Mesendoderm (in vitro differentiated cells): ENCODE measurements around the gene TSPAN13. TPM values are rescaled to one million over a fixed set of nuclear protein-coding genes. Genes with fewer than 3 reads are reported as not detected.

Experiments used
- DNase-seq: peaks from one replicate; pipeline ENCODE4 v3.0.0; 2013
- H2AK5ac ChIP-seq: 2 replicates; pipeline ENCODE4 v1.6.1; 2013; ENCODE audit warnings: low read length, inconsistent platforms
- H2BK120ac ChIP-seq: 2 replicates; pipeline ENCODE4 v1.6.1; 2013; ENCODE audit warnings: low read depth, mild to moderate bottlenecking, low read length, moderate library complexity, mixed read lengths
- H2BK15ac ChIP-seq: replicated peaks from 2 replicates; pipeline ENCODE4 v1.6.1; 2013; ENCODE audit warnings: low read depth, mild to moderate bottlenecking, moderate library complexity
- H2BK5ac ChIP-seq: 2 replicates; pipeline ENCODE4 v1.6.1; 2013; ENCODE audit warnings: low read length, inconsistent platforms
- H3K18ac ChIP-seq: 2 replicates; pipeline ENCODE4 v1.6.1; 2013; ENCODE audit warnings: mild to moderate bottlenecking, low read length, mixed read lengths
- H3K23ac ChIP-seq: one replicate; pipeline ENCODE4 v1.6.1; 2013; ENCODE audit warnings: low read length
- H3K27ac ChIP-seq: 2 replicates; pipeline ENCODE4 v1.5.1; 2013; ENCODE audit warnings: low read depth, mild to moderate bottlenecking, inconsistent platforms, low read length, moderate library complexity
- H3K27me3 ChIP-seq: 2 replicates; pipeline ENCODE4 v1.6.1; 2013; ENCODE audit warnings: low read length, control low read depth, mild to moderate bottlenecking, inconsistent platforms; ENCODE audit not compliant: insufficient read depth, poor library complexity
- H3K36me3 ChIP-seq: 2 replicates; pipeline ENCODE4 v1.6.1; 2013; ENCODE audit warnings: low read length, inconsistent platforms; ENCODE audit not compliant: control insufficient read depth, insufficient read depth
- H3K4ac ChIP-seq: one replicate; pipeline ENCODE4 v1.6.1; 2013; ENCODE audit warnings: low read depth, mild to moderate bottlenecking, low read length, moderate library complexity
- H3K4me1 ChIP-seq: 2 replicates; pipeline ENCODE4 v1.6.1; 2013; ENCODE audit warnings: low read depth, low read length, inconsistent platforms; ENCODE audit not compliant: control insufficient read depth
- H3K4me2 ChIP-seq: 2 replicates; pipeline ENCODE4 v1.6.1; 2013; ENCODE audit warnings: low read length
- H3K4me3 ChIP-seq: 2 replicates; pipeline ENCODE4 v1.5.1; 2013; ENCODE audit warnings: mild to moderate bottlenecking, low read length
- H3K56ac ChIP-seq: one replicate; pipeline ENCODE4 v1.6.1; 2013; ENCODE audit warnings: low read length
- H3K79me1 ChIP-seq: 2 replicates; pipeline ENCODE4 v1.6.1; 2013; ENCODE audit warnings: low read length, inconsistent platforms
- H3K79me2 ChIP-seq: 2 replicates; pipeline ENCODE4 v1.6.1; 2013; ENCODE audit warnings: mild to moderate bottlenecking, low read length; ENCODE audit not compliant: control insufficient read depth, insufficient read depth
- H3K9ac ChIP-seq: 2 replicates; pipeline ENCODE4 v1.6.1; 2013; ENCODE audit warnings: low read length, inconsistent platforms
- H4K5ac ChIP-seq: one replicate; pipeline ENCODE4 v1.6.1; 2013; ENCODE audit warnings: low read length
- H4K8ac ChIP-seq: one replicate; pipeline ENCODE4 v1.6.1; 2013; ENCODE audit warnings: low read depth, mild to moderate bottlenecking, control low read depth, low read length, moderate library complexity
- WGBS: extraction: QIAGEN DNeasy Blood & Tissue Kit; methylation state at CpG from one replicate; pipeline ENCODE4 v1.1.7; 2013; ENCODE audit warnings: low lambda C conversion rate, missing lambda C conversion rate; ENCODE audit not compliant: insufficient coverage; ENCODE audit errors: extremely low coverage; 5-methylcytosine and 5-hydroxymethylcytosine counted together
- polyA plus RNA-seq, 2 experiments: library from polyadenylated mRNA; stranded (reverse); fragments of 200-250 nt; gene quantifications; one replicate each; pipeline ENCODE4 v1.2.3, GENCODE V29; 2013

TSPAN13 gene
- polyA plus RNA-seq (2013, experiment 1 of 2), result 24.8 TPM
- polyA plus RNA-seq (2013, experiment 2 of 2), result 24.1 TPM

- H3K27me3 ChIP-seq, result no peaks in the 10 kb centered on the region
- H3K27ac ChIP-seq, result peak within 1 kb of the TSS; percentile 25
Observed at GRCh38 chr7:16753102-16753931, at the start of gene TSPAN13. Gene TSPAN13, plus strand, starts transcription at chr7:16753755. Its CDS starts 213 bp downstream, at chr7:16753968.

GRCh38 chr7:16708511-16708910 is 45.0 kb upstream of the TSPAN13 start:
- Histone ChIP-seq H3K79me2 (no peaks in the 10 kb centered on the region), H3K36me3 (peaks cover 2% of the 10 kb centered on the region), H2BK5ac (no peak overlapping the region), H3K27me3 (no peaks in the 10 kb centered on the region), H4K5ac (no peak overlapping the region), H2AK5ac (no peak overlapping the region), H3K18ac (no peak overlapping the region), H3K27ac (no peak overlapping the region), H4K8ac (no peak overlapping the region), H3K79me1 (no peaks in the 10 kb centered on the region), H2BK15ac (no peak overlapping the region), H3K4me1 (no peaks in the 10 kb centered on the region), H3K56ac (no peak overlapping the region), H3K4ac (no peak overlapping the region), H3K23ac (no peak overlapping the region), H3K9ac (no peak overlapping the region), H3K4me2 (no peak overlapping the region), H2BK120ac (no peak overlapping the region), H3K4me3 (no peak overlapping the region)
- no CpG with 5 or more reads among the region's 4 CpGs for WGBS
- no peak for DNase-seq

More at GRCh38 chr7:16753102-16753931, at the start of gene TSPAN13:
- Histone ChIP-seq H3K4me1 (no peaks in the 10 kb centered on the region), H4K8ac (no peak within 1 kb of the TSS), H4K5ac (no peak within 1 kb of the TSS), H2BK5ac (no peak within 1 kb of the TSS), H2BK120ac (no peak within 1 kb of the TSS), H3K4me3 (peak within 1 kb of the TSS; percentile 84), H3K56ac (peak within 1 kb of the TSS; percentile 89), H3K4me2 (peak within 1 kb of the TSS; percentile 85), H2BK15ac (no peak within 1 kb of the TSS), H3K36me3 (no peaks in the 10 kb centered on the region), H3K18ac (no peak within 1 kb of the TSS), H3K79me1 (no peaks in the 10 kb centered on the region), H3K4ac (no peak within 1 kb of the TSS), H2AK5ac (no peak within 1 kb of the TSS), H3K79me2 (no peaks in the 10 kb centered on the region), H3K9ac (peak within 1 kb of the TSS; percentile 79), H3K23ac (no peak within 1 kb of the TSS)
- peak; percentile 98 for DNase-seq
- no CpG with 5 or more reads among the region's 48 CpGs for WGBS

GRCh38 chr7:16708980-16709379 is 44.6 kb upstream of the TSPAN13 start:
- Histone ChIP-seq H3K4me3 (no peak overlapping the region), H3K23ac (no peak overlapping the region), H3K4me1 (no peaks in the 10 kb centered on the region), H3K4me2 (no peak overlapping the region), H3K56ac (no peak overlapping the region), H3K27me3 (no peaks in the 10 kb centered on the region), H2AK5ac (no peak overlapping the region), H3K27ac (no peak overlapping the region), H3K79me2 (no peaks in the 10 kb centered on the region), H3K4ac (no peak overlapping the region), H4K5ac (no peak overlapping the region), H3K9ac (no peak overlapping the region), H2BK5ac (no peak overlapping the region), H2BK15ac (no peak overlapping the region), H3K18ac (no peak overlapping the region), H4K8ac (no peak overlapping the region), H2BK120ac (no peak overlapping the region), H3K36me3 (peaks cover 2% of the 10 kb centered on the region), H3K79me1 (no peaks in the 10 kb centered on the region)
- WGBS, result no CpG with 5 or more reads among the region's 3 CpGs
- peak; percentile 49 for DNase-seq

- Histone ChIP-seq H2BK120ac (no peak overlapping the region), H3K18ac (no peak overlapping the region), H4K5ac (no peak overlapping the region), H2AK5ac (no peak overlapping the region), H3K27me3 (no peaks in the 10 kb centered on the region), H3K56ac (no peak overlapping the region), H3K27ac (no peak overlapping the region), H4K8ac (no peak overlapping the region), H3K79me2 (no peaks in the 10 kb centered on the region), H3K4ac (no peak overlapping the region), H3K9ac (no peak overlapping the region), H2BK5ac (no peak overlapping the region), H3K36me3 (peaks cover 2% of the 10 kb centered on the region), H3K79me1 (no peaks in the 10 kb centered on the region), H2BK15ac (no peak overlapping the region), H3K23ac (no peak overlapping the region), H3K4me1 (no peaks in the 10 kb centered on the region), H3K4me2 (no peak overlapping the region), H3K4me3 (no peak overlapping the region)
- no peak for DNase-seq
- no CpG with 5 or more reads among the region's 4 CpGs for WGBS
Observed at GRCh38 chr7:16710651-16711050, 42.9 kb upstream of the TSPAN13 start.

- Histone ChIP-seq H3K79me2 (no peaks in the 10 kb centered on the region), H3K18ac (no peak overlapping the region), H3K9ac (no peak overlapping the region), H3K56ac (no peak overlapping the region), H3K4me2 (no peak overlapping the region), H3K36me3 (no peaks in the 10 kb centered on the region), H3K27ac (no peak overlapping the region), H4K8ac (no peak overlapping the region), H3K79me1 (no peaks in the 10 kb centered on the region), H4K5ac (no peak overlapping the region), H2AK5ac (no peak overlapping the region), H3K4me3 (no peak overlapping the region), H2BK15ac (no peak overlapping the region), H2BK120ac (no peak overlapping the region), H3K27me3 (no peaks in the 10 kb centered on the region), H3K4ac (no peak overlapping the region), H3K23ac (no peak overlapping the region), H2BK5ac (no peak overlapping the region), H3K4me1 (no peaks in the 10 kb centered on the region)
- no peak for DNase-seq
- WGBS, result no CpG with 5 or more reads among the region's 4 CpGs
Observed at GRCh38 chr7:16711730-16712129, 41.8 kb upstream of the TSPAN13 start.
